Loucy (cell line): ENCODE results near the gene FMN1.

Source experiments
- H2AFZ ChIP-seq: fragments of 200-600 bp; sonication (generic); 2 replicates; pipeline ENCODE4 v1.6.0; 2016; ENCODE audit warnings: antibody characterized with exemption, mild to moderate bottlenecking, low read length, moderate library complexity
- H3F3A ChIP-seq: fragments of 200-600 bp; 2 replicates; pipeline ENCODE4 v1.6.0; 2016; ENCODE audit warnings: antibody characterized with exemption, low read depth, mild to moderate bottlenecking
- H3K27me3 ChIP-seq: fragments of 200-600 bp; sonication (generic); 2 replicates; pipeline ENCODE4 v1.6.1; 2014; ENCODE audit warnings: low read length, mild to moderate bottlenecking; ENCODE audit not compliant: insufficient read depth, poor library complexity, severe bottlenecking
- H3K36me3 ChIP-seq: fragments of 200-600 bp; sonication (generic); 2 replicates; pipeline ENCODE4 v1.6.1; 2016; ENCODE audit warnings: low read length; ENCODE audit not compliant: insufficient read depth
- H3K4me1 ChIP-seq: fragments of 200-600 bp; sonication (generic); 2 replicates; pipeline ENCODE4 v1.5.1; 2014; ENCODE audit warnings: low read length, mild to moderate bottlenecking; ENCODE audit not compliant: insufficient read depth, poor library complexity, severe bottlenecking
- H3K4me2 ChIP-seq: fragments of 200-600 bp; sonication (generic); 2 replicates; pipeline ENCODE4 v1.6.0; 2014; ENCODE audit warnings: antibody characterized with exemption, low read length, low read depth, mild to moderate bottlenecking; ENCODE audit not compliant: poor library complexity, severe bottlenecking
- H3K4me3 ChIP-seq: fragments of 200-600 bp; sonication (generic); 2 replicates; pipeline ENCODE4 v1.5.1; 2014; ENCODE audit warnings: low read length, mild to moderate bottlenecking, mixed read lengths; ENCODE audit not compliant: poor library complexity, severe bottlenecking
- H3K79me2 ChIP-seq: fragments of 200-600 bp; sonication (generic); 2 replicates; pipeline ENCODE4 v1.6.1; 2014; ENCODE audit warnings: low read length; ENCODE audit not compliant: insufficient read depth
- H3K9ac ChIP-seq: fragments of 200-600 bp; sonication (generic); 2 replicates; pipeline ENCODE4 v1.6.0; 2014; ENCODE audit warnings: mild to moderate bottlenecking, low read depth, low read length, moderate library complexity; ENCODE audit not compliant: poor library complexity, severe bottlenecking
- H3K9me2 ChIP-seq: fragments of 200-600 bp; sonication (generic); replicated peaks from 2 replicates; pipeline ENCODE4 v1.6.1; 2016; ENCODE audit warnings: low read depth, low read length, mixed read lengths
- H3K9me3 ChIP-seq: fragments of 200-600 bp; sonication (generic); 2 replicates; pipeline ENCODE4 v1.6.1; 2014; ENCODE audit warnings: mild to moderate bottlenecking, antibody characterized with exemption, low read length, low read depth; ENCODE audit not compliant: insufficient read depth
- H4K20me1 ChIP-seq: fragments of 200-600 bp; sonication (generic); 2 replicates; pipeline ENCODE4 v1.6.0; 2014; ENCODE audit warnings: antibody characterized with exemption, low read length, mild to moderate bottlenecking; ENCODE audit not compliant: insufficient read depth, poor library complexity, severe bottlenecking
- CTCF ChIP-seq: fragments of 200-600 bp; sonication (generic); conservative IDR thresholded peaks from 2 replicates; pipeline ENCODE4 v1.5.1; 2014; ENCODE audit warnings: mild to moderate bottlenecking, antibody characterized with exemption, low read length
- EZH2phosphoT487 ChIP-seq: fragments of 200-600 bp; IDR thresholded peaks from 2 replicates; pipeline ENCODE4 v1.6.1; 2018; ENCODE audit warnings: antibody characterized with exemption, mild to moderate bottlenecking, moderate library complexity, borderline replicate concordance

FMN1 gene

GRCh38 chr15:33068511-33068990 lies 126.0 kb downstream of the FMN1 start:
- Histone ChIP-seq H3K4me3 (peak overlapping the region; percentile 69), H4K20me1 (no peaks in the 10 kb centered on the region), H3K9me2 (no peaks in the 10 kb centered on the region), H3K27me3 (no peaks in the 10 kb centered on the region), H3K9me3 (no peaks in the 10 kb centered on the region), H3F3A (no peaks in the 10 kb centered on the region), H3K9ac (peak overlapping the region; percentile 62), H3K4me2 (peak overlapping the region; percentile 73), H3K36me3 (no peaks in the 10 kb centered on the region), H3K79me2 (no peaks in the 10 kb centered on the region), H2AFZ (peak overlapping the region; percentile 70; the same call in 1 of the 2 replicates), H3K4me1 (peaks cover 28% of the 10 kb centered on the region)
- TF ChIP-seq EZH2phosphoT487 (no peak), CTCF (no peak)

GRCh38 chr15:33068007-33068481 lies 126.5 kb downstream of the FMN1 start:
- no peaks in the 10 kb centered on the region for H4K20me1 ChIP-seq
- peak overlapping the region; percentile 69 for H3K4me3 ChIP-seq
- H3K79me2 ChIP-seq = no peaks in the 10 kb centered on the region
- H3K4me1 ChIP-seq = peaks cover 28% of the 10 kb centered on the region
- H3K4me2 ChIP-seq = peak overlapping the region; percentile 73
- no peaks in the 10 kb centered on the region for H3K27me3 ChIP-seq
- H3K9me2 ChIP-seq = no peaks in the 10 kb centered on the region
- H2AFZ ChIP-seq = peak overlapping the region; percentile 70
- TF ChIP-seq EZH2phosphoT487 (no peak), CTCF (no peak)
- H3K9ac ChIP-seq = peak overlapping the region; percentile 62
- no peaks in the 10 kb centered on the region for H3K36me3 ChIP-seq
- no peaks in the 10 kb centered on the region for H3F3A ChIP-seq
- no peaks in the 10 kb centered on the region for H3K9me3 ChIP-seq

GRCh38 chr15:33067456-33067855 lies 127.1 kb downstream of the FMN1 start:
- Histone ChIP-seq H3K9me3 (no peaks in the 10 kb centered on the region), H3K4me1 (peaks cover 28% of the 10 kb centered on the region), H3K4me3 (peak overlapping the region; percentile 69), H3K36me3 (no peaks in the 10 kb centered on the region), H3K27me3 (no peaks in the 10 kb centered on the region), H3K9me2 (no peaks in the 10 kb centered on the region), H3K79me2 (no peaks in the 10 kb centered on the region), H3K4me2 (peak overlapping the region; percentile 73), H4K20me1 (no peaks in the 10 kb centered on the region), H3K9ac (peak overlapping the region; percentile 62), H2AFZ (peak overlapping the region; percentile 70), H3F3A (no peaks in the 10 kb centered on the region)
- TF ChIP-seq CTCF (no peak), EZH2phosphoT487 (no peak)
